Natural killer cell (primary cell): ENCODE data around the gene PLD1. TPM values are rescaled to one million over a fixed set of nuclear protein-coding genes. Genes with fewer than 3 reads are reported as not detected.

ENCODE experiments used
- ATAC-seq, 3 donors: fragments of 150-1000 bp in 2 of 3; fragments of 200-7000 bp in 1 of 3; cut with Tn5 transposase; 1 replicate in 1 of 3; 2 replicates in 2 of 3; pipeline ENCODE4 v1.10.0; 2021; ENCODE audit warnings: mild to moderate bottlenecking in 2 of 3, moderate library complexity in 2 of 3
- DNase-seq, 2 donors: peaks; one replicate each; pipeline versions ENCODE4 v3.0.0 to v3.0.0-alpha.2; 2013 to 2021; ENCODE audit warnings: mixed read lengths in 1 of 2
- H3K27ac ChIP-seq: one replicate; pipeline ENCODE4 v1.5.1; 2013; ENCODE audit warnings: mild to moderate bottlenecking, low read length
- H3K27me3 ChIP-seq: one replicate; pipeline ENCODE4 v1.6.1; 2013; ENCODE audit warnings: low read length; ENCODE audit not compliant: control insufficient read depth, insufficient read depth
- H3K36me3 ChIP-seq: one replicate; pipeline ENCODE4 v1.6.1; 2013; ENCODE audit warnings: low read length; ENCODE audit not compliant: control insufficient read depth, insufficient read depth
- H3K4me1 ChIP-seq: one replicate; pipeline ENCODE4 v1.6.1; 2013; ENCODE audit warnings: low read length; ENCODE audit not compliant: control insufficient read depth, insufficient read depth
- H3K4me3 ChIP-seq: one replicate; pipeline ENCODE4 v1.5.1; 2013; ENCODE audit warnings: low read length
- H3K9me3 ChIP-seq: one replicate; pipeline ENCODE4 v1.6.1; 2013; ENCODE audit warnings: low read length; ENCODE audit not compliant: control insufficient read depth, insufficient read depth
- H3K27ac Mint-ChIP-seq, 2 donors: one replicate each; pipeline ENCODE4 v1.8.0; 2022; ENCODE audit warnings: mild to moderate bottlenecking in 2 of 2, mixed read lengths in 2 of 2, moderate library complexity in 1 of 2
- H3K27me3 Mint-ChIP-seq, 2 donors: one replicate each; pipeline ENCODE4 v1.8.0; 2022; ENCODE audit warnings: low read depth in 2 of 2, mixed read lengths in 2 of 2
- H3K36me3 Mint-ChIP-seq: one replicate; pipeline ENCODE4 v1.8.0; 2022; ENCODE audit warnings: mixed read lengths
- H3K4me1 Mint-ChIP-seq, 2 donors: one replicate each; pipeline ENCODE4 v1.8.0; 2022; ENCODE audit warnings: mixed read lengths in 2 of 2
- H3K4me3 Mint-ChIP-seq: one replicate; pipeline ENCODE4 v1.8.0; 2022; ENCODE audit warnings: mild to moderate bottlenecking, moderate library complexity, mixed read lengths
- H3K9me3 Mint-ChIP-seq, 2 donors: one replicate each; pipeline ENCODE4 v1.8.0; 2022; ENCODE audit warnings: mixed read lengths in 2 of 2
- WGBS: methylation state at CpG from one replicate; pipeline ENCODE4 v1.1.7; 2013; ENCODE audit warnings: missing lambda C conversion rate; ENCODE audit not compliant: insufficient coverage; 5-methylcytosine and 5-hydroxymethylcytosine counted together
- intact Hi-C: fragments of 100-400 bp; cut with micrococcal nuclease; formaldehyde crosslinking; loops from one replicate; pipeline ENCODE4 v1.14.2; 2022
- total RNA-seq, 4 donors: library from RNA; stranded (reverse); fragments of 120-200 nt in 1 of 4; gene quantifications; one replicate each; pipeline versions ENCODE4 v1.2.3 to v1.2.4, GENCODE V29; 2013 to 2022
- TF ChIP-seq, protein P1 (sequence below): fragments of 200-600 bp; IDR thresholded peaks from one replicate; pipeline ENCODE4 v1.8.0; 2022; ENCODE audit warnings: antibody characterized with exemption

Gene PLD1
- total RNA-seq, 3 donors from 2014 or later (not counting 1 experiment from before 2014, with no cell fraction given), result 13.2 to 26.3 (median 17.1) TPM

DNA sequence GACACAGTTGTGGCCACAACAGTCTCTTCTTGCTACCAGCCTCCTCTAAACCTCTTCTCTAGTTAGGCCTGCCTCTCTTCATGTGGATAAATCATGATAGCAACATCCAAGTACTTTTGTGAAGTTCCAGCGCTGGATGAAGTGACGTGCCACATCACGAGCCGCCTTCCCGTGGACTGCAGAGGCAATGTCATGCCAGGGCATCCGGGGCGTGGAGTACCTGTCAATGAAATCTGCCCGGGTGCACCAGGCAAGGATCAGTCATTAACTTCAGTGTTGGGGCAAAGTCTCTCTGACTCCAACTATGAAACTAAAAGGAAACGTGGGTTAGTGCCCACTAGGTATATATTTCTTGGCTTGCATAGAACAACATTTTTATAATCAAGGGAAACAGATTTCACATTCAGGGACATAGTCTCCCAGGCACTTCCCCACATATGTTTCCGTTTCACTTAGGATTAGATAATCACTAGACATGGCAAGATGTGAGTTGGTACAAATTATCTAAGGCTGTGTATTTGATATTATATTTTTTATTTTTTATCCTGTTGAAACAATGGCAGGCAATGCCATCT is 133.6 kb downstream of the PLD1 start:
- no peaks in the 10 kb centered on the region for H3K36me3 ChIP-seq
- ATAC-seq, result no peak
- no peaks in the 10 kb centered on the region for H3K9me3 ChIP-seq
- H3K27ac ChIP-seq, result no peak overlapping the region
- no peak overlapping the region for H3K4me3 ChIP-seq
- H3K36me3 Mint-ChIP-seq, result no peaks in the 10 kb centered on the region
- WGBS, result 60% methylated on average over 8 of the region's 10 CpGs
- no peaks in the 10 kb centered on the region for H3K27me3 Mint-ChIP-seq
- intact Hi-C loops, result no loop called here
- no peak overlapping the region for H3K27ac Mint-ChIP-seq
- H3K27me3 ChIP-seq, result no peaks in the 10 kb centered on the region
- no peaks in the 10 kb centered on the region for H3K4me1 ChIP-seq
- no peaks in the 10 kb centered on the region for H3K9me3 Mint-ChIP-seq
- no peaks in the 10 kb centered on the region for H3K4me1 Mint-ChIP-seq
- DNase-seq, result no peak
- TF ChIP-seq, protein P1, sequence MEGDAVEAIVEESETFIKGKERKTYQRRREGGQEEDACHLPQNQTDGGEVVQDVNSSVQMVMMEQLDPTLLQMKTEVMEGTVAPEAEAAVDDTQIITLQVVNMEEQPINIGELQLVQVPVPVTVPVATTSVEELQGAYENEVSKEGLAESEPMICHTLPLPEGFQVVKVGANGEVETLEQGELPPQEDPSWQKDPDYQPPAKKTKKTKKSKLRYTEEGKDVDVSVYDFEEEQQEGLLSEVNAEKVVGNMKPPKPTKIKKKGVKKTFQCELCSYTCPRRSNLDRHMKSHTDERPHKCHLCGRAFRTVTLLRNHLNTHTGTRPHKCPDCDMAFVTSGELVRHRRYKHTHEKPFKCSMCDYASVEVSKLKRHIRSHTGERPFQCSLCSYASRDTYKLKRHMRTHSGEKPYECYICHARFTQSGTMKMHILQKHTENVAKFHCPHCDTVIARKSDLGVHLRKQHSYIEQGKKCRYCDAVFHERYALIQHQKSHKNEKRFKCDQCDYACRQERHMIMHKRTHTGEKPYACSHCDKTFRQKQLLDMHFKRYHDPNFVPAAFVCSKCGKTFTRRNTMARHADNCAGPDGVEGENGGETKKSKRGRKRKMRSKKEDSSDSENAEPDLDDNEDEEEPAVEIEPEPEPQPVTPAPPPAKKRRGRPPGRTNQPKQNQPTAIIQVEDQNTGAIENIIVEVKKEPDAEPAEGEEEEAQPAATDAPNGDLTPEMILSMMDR, result no peak
- H3K4me3 Mint-ChIP-seq, result no peak overlapping the region

DNA sequence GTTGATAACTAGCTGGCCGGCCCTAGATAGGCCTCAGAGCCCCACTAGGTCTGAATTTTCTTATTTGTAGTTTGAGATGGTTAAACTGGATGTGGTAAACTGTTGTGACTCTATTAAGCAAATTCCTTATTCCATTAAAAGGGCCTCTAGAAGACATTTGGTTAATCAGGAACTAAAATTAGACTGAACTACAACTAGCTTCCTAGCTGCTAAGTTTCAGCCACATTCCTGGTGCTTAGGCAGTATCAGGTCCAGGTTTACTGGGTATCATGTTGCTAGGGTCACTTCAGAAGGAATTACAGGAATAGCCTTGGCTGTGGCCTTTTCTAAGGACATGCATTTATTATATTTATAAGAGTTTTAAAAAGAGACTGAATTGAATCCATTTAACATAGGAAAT is 136.3 kb downstream of the PLD1 start:
- Mint-ChIP-seq H3K27ac (no peak overlapping the region), H3K4me1 (no peaks in the 10 kb centered on the region), H3K4me3 (no peak overlapping the region), H3K36me3 (no peaks in the 10 kb centered on the region), H3K9me3 (no peaks in the 10 kb centered on the region), H3K27me3 (no peaks in the 10 kb centered on the region)
- H3K4me3 ChIP-seq, result no peak overlapping the region
- ATAC-seq (no peak), DNase-seq (no peak)
- H3K4me1 ChIP-seq, result no peaks in the 10 kb centered on the region
- no peaks in the 10 kb centered on the region for H3K27me3 ChIP-seq
- intact Hi-C loops, result no loop called here
- WGBS, result 82% methylated on average over 1 of the region's 1 CpG
- no peaks in the 10 kb centered on the region for H3K36me3 ChIP-seq
- TF ChIP-seq, protein P1, result no peak
- H3K27ac ChIP-seq, result no peak overlapping the region
- no peaks in the 10 kb centered on the region for H3K9me3 ChIP-seq

DNA sequence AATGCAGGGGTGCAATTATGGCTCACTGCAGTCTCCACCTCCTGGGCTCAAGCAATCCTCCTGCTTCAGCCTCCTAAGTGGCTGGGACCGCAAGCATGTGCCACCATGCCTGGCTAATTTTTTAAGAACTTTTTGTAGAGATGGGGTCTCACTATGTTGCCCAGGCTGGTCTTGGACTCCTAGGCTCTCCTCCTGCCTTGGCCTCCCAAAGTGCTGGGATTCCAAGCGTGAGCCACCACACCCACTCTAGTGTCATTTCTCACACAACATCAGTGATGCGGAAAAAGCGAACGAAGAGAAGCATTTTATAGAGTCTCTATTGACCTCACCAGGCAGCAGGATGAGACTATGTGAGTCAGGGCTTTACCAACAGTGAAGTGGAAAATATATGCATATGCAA is 137.7 kb downstream of the PLD1 start:
- intact Hi-C loops, result no loop called here
- no peaks in the 10 kb centered on the region for H3K4me1 Mint-ChIP-seq
- no peaks in the 10 kb centered on the region for H3K9me3 Mint-ChIP-seq
- no peak overlapping the region for H3K4me3 ChIP-seq
- ATAC-seq, result no peak
- H3K27me3 Mint-ChIP-seq, result no peaks in the 10 kb centered on the region
- WGBS, result 98% methylated on average over 5 of the region's 5 CpGs
- H3K27me3 ChIP-seq, result no peaks in the 10 kb centered on the region
- H3K27ac ChIP-seq, result no peak overlapping the region
- no peak overlapping the region for H3K27ac Mint-ChIP-seq
- H3K4me3 Mint-ChIP-seq, result no peak overlapping the region
- no peaks in the 10 kb centered on the region for H3K9me3 ChIP-seq
- TF ChIP-seq, protein P1, result no peak
- no peak for DNase-seq
- no peaks in the 10 kb centered on the region for H3K36me3 ChIP-seq
- H3K36me3 Mint-ChIP-seq, result no peaks in the 10 kb centered on the region
- H3K4me1 ChIP-seq, result no peaks in the 10 kb centered on the region

DNA sequence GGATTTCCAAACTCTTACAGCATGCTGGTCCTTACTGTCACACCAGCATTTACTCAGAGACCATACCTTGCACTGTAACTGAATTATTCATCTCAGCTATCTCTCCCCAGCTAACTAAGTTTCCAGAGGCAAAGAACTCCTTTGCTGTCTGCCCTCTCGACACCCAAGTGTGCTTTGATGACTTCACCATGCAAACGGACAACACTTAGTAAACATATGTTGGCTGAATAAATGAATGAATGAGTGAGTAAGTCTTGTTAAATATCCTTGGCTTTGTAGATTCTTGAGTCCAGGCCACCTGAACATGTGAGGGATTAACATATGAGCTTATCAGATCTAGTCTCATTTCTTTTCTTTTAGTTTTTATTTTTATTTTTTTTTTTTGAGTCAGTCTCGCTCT is 138.2 kb downstream of the PLD1 start:
- Mint-ChIP-seq H3K27me3 (no peaks in the 10 kb centered on the region), H3K9me3 (no peaks in the 10 kb centered on the region), H3K36me3 (no peaks in the 10 kb centered on the region), H3K4me1 (no peaks in the 10 kb centered on the region), H3K27ac (no peak overlapping the region), H3K4me3 (no peak overlapping the region)
- TF ChIP-seq, protein P1, result no peak
- intact Hi-C loops, result no loop called here
- Histone ChIP-seq H3K9me3 (no peaks in the 10 kb centered on the region), H3K4me3 (no peak overlapping the region), H3K27ac (no peak overlapping the region), H3K36me3 (no peaks in the 10 kb centered on the region), H3K4me1 (no peaks in the 10 kb centered on the region), H3K27me3 (no peaks in the 10 kb centered on the region)
- DNase-seq (no peak), ATAC-seq (no peak)
- 100% methylated on average over 3 of the region's 3 CpGs for WGBS
